GM23338 (cell line): ENCODE results near the gene ADRA2A. TPM values are rescaled to one million over a fixed set of nuclear protein-coding genes. Genes with fewer than 3 reads are reported as not detected.

Source experiments
- ATAC-seq: fragments of 200-7000 bp; cut with Tn5 transposase; 3 replicates; pipeline ENCODE4 v1.9.1; 2020
- DNase-seq: peaks from one replicate; pipeline ENCODE4 v3.0.0-alpha.2; 2015; ENCODE audit warnings: low spot score
- H2AFZ ChIP-seq: fragments of 200-600 bp; sonication (generic); 2 replicates; pipeline ENCODE4 v1.8.0; 2016; ENCODE audit warnings: antibody characterized with exemption, mild to moderate bottlenecking, moderate library complexity
- H3F3A ChIP-seq: fragments of 200-600 bp; sonication (generic); replicated peaks from 2 replicates; pipeline ENCODE4 v1.8.0; 2017; ENCODE audit warnings: antibody characterized with exemption, mixed run types, low read depth
- H3K27ac ChIP-seq: fragments of 200-600 bp; sonication (generic); 2 replicates; pipeline ENCODE4 v1.6.1; 2016; ENCODE audit warnings: low read depth
- H3K27me3 ChIP-seq: fragments of 200-600 bp; sonication (generic); 2 replicates; pipeline ENCODE4 v1.8.0; 2016; ENCODE audit warnings: mild to moderate bottlenecking, mixed run types, moderate library complexity; ENCODE audit not compliant: insufficient read depth
- H3K36me3 ChIP-seq: fragments of 200-600 bp; sonication (generic); 2 replicates; pipeline ENCODE4 v1.8.0; 2016; ENCODE audit warnings: mild to moderate bottlenecking; ENCODE audit not compliant: insufficient read depth
- H3K4me1 ChIP-seq: fragments of 200-600 bp; sonication (generic); 2 replicates; pipeline ENCODE4 v1.8.0; 2016; ENCODE audit warnings: mild to moderate bottlenecking, moderate library complexity; ENCODE audit not compliant: insufficient read depth
- H3K4me2 ChIP-seq: fragments of 200-600 bp; sonication (generic); 2 replicates; pipeline ENCODE4 v1.7.1; 2017; ENCODE audit warnings: mixed run types
- H3K4me3 ChIP-seq: fragments of 200-600 bp; sonication (generic); 2 replicates; pipeline ENCODE4 v1.6.1; 2016; ENCODE audit warnings: mixed run types
- H3K79me2 ChIP-seq: fragments of 200-600 bp; sonication (generic); replicated peaks from 2 replicates; pipeline ENCODE4 v1.8.0; 2017; ENCODE audit warnings: mild to moderate bottlenecking; ENCODE audit not compliant: insufficient read depth
- H3K9me2 ChIP-seq: fragments of 200-600 bp; sonication (generic); 2 replicates; pipeline ENCODE4 v1.8.0; 2017; ENCODE audit not compliant: insufficient read depth
- H4K20me1 ChIP-seq: fragments of 200-600 bp; sonication (generic); replicated peaks from 2 replicates; pipeline ENCODE4 v1.8.0; 2017; ENCODE audit warnings: mild to moderate bottlenecking; ENCODE audit not compliant: insufficient read depth
- H3K27ac Mint-ChIP-seq: 2 replicates; pipeline ENCODE4 v1.8.0; 2020; ENCODE audit warnings: inconsistent platforms, mild to moderate bottlenecking, moderate library complexity, mixed read lengths
- H3K27me3 Mint-ChIP-seq: 3 replicates; pipeline ENCODE4 v1.8.0; 2022; ENCODE audit warnings: low read depth, mild to moderate bottlenecking, moderate library complexity, mixed read lengths, inconsistent platforms; ENCODE audit not compliant: insufficient read depth, poor library complexity
- H3K36me3 Mint-ChIP-seq: 3 replicates; pipeline ENCODE4 v1.8.0; 2021; ENCODE audit warnings: low read depth, mild to moderate bottlenecking, inconsistent platforms, moderate library complexity, mixed read lengths
- H3K4me1 Mint-ChIP-seq: 3 replicates; pipeline ENCODE4 v1.8.0; 2020; ENCODE audit warnings: mild to moderate bottlenecking, inconsistent platforms, mixed read lengths
- H3K4me3 Mint-ChIP-seq: 3 replicates; pipeline ENCODE4 v1.8.0; 2021; ENCODE audit warnings: moderate library complexity, mild to moderate bottlenecking, inconsistent platforms, mixed read lengths
- H3K9me3 Mint-ChIP-seq: 3 replicates; pipeline ENCODE4 v1.8.0; 2020; ENCODE audit warnings: moderate library complexity, mild to moderate bottlenecking, inconsistent platforms, mixed read lengths
- CREB1 ChIP-seq: fragments of 250-450 bp; sonication (Bioruptor Pico); IDR thresholded peaks from 2 replicates; pipeline ENCODE4 v1.5.0; 2020; ENCODE audit warnings: low read depth, mild to moderate bottlenecking, moderate library complexity
- ETS1 ChIP-seq: IDR thresholded peaks from 2 replicates; pipeline ENCODE4 v1.6.1; 2016; ENCODE audit warnings: antibody characterized with exemption
- EZH2 ChIP-seq: fragments of 200-600 bp; sonication (generic); IDR thresholded peaks from one replicate; pipeline ENCODE4 v1.8.0; 2017; ENCODE audit warnings: antibody characterized with exemption, mild to moderate bottlenecking, low read depth; ENCODE audit not compliant: unreplicated experiment
- JUNB ChIP-seq: IDR thresholded peaks from one replicate; pipeline ENCODE4 v1.6.1; 2016; ENCODE audit warnings: antibody characterized with exemption; ENCODE audit not compliant: unreplicated experiment
- NANOG ChIP-seq: IDR thresholded peaks from 2 replicates; pipeline ENCODE4 v1.6.1; 2016; ENCODE audit warnings: antibody characterized with exemption, borderline replicate concordance
- POLR2AphosphoS5 ChIP-seq: IDR thresholded peaks from 2 replicates; pipeline ENCODE4 v1.6.1; 2016; ENCODE audit warnings: antibody characterized with exemption, low read depth
- ZNF331 ChIP-seq: fragments of 250-450 bp; sonication (Bioruptor Pico); IDR thresholded peaks from 2 replicates; pipeline ENCODE4 v1.5.0; 2020; ENCODE audit warnings: low read depth, mild to moderate bottlenecking, moderate library complexity
- polyA plus RNA-seq: library from polyadenylated mRNA; unstranded; fragments of >200 nt; fragmentation: Nextera tagmentation; extraction: Ambion mirVana; gene quantifications from 2 replicates; pipeline ENCODE4 v1.2.1, GENCODE V29; 2016
- total RNA-seq: library from RNA; depleted of rRNA; stranded (reverse); fragments of >200 nt; shearing (Covaris generic); gene quantifications from 2 replicates; pipeline ENCODE4 v1.2.3, GENCODE V29; 2014
- TF ChIP-seq, protein P1 (sequence below): IDR thresholded peaks from one replicate; pipeline ENCODE4 v1.6.1; 2018; ENCODE audit warnings: antibody characterized with exemption; ENCODE audit not compliant: unreplicated experiment
- TF ChIP-seq, protein P2 (sequence below), 2 experiments: fragments of 200-600 bp in 1 of 2; sonication (generic) in 1 of 2; conservative IDR thresholded peaks; 2 replicates each; pipeline versions ENCODE4 v1.5.1 to v1.6.1; 2016 to 2017; ENCODE audit warnings: antibody characterized with exemption in 2 of 2, low read depth in 2 of 2, mild to moderate bottlenecking in 2 of 2, moderate library complexity in 1 of 2

ADRA2A gene
- total and polyA plus RNA-seq, 2 experiments from 2014 or later: 0.60 to 2.5 TPM

- TF ChIP-seq JUNB (no peak), NANOG (no peak)
- TF ChIP-seq, protein P1, sequence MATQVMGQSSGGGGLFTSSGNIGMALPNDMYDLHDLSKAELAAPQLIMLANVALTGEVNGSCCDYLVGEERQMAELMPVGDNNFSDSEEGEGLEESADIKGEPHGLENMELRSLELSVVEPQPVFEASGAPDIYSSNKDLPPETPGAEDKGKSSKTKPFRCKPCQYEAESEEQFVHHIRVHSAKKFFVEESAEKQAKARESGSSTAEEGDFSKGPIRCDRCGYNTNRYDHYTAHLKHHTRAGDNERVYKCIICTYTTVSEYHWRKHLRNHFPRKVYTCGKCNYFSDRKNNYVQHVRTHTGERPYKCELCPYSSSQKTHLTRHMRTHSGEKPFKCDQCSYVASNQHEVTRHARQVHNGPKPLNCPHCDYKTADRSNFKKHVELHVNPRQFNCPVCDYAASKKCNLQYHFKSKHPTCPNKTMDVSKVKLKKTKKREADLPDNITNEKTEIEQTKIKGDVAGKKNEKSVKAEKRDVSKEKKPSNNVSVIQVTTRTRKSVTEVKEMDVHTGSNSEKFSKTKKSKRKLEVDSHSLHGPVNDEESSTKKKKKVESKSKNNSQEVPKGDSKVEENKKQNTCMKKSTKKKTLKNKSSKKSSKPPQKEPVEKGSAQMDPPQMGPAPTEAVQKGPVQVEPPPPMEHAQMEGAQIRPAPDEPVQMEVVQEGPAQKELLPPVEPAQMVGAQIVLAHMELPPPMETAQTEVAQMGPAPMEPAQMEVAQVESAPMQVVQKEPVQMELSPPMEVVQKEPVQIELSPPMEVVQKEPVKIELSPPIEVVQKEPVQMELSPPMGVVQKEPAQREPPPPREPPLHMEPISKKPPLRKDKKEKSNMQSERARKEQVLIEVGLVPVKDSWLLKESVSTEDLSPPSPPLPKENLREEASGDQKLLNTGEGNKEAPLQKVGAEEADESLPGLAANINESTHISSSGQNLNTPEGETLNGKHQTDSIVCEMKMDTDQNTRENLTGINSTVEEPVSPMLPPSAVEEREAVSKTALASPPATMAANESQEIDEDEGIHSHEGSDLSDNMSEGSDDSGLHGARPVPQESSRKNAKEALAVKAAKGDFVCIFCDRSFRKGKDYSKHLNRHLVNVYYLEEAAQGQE: no peak
- TF ChIP-seq, protein P2, sequence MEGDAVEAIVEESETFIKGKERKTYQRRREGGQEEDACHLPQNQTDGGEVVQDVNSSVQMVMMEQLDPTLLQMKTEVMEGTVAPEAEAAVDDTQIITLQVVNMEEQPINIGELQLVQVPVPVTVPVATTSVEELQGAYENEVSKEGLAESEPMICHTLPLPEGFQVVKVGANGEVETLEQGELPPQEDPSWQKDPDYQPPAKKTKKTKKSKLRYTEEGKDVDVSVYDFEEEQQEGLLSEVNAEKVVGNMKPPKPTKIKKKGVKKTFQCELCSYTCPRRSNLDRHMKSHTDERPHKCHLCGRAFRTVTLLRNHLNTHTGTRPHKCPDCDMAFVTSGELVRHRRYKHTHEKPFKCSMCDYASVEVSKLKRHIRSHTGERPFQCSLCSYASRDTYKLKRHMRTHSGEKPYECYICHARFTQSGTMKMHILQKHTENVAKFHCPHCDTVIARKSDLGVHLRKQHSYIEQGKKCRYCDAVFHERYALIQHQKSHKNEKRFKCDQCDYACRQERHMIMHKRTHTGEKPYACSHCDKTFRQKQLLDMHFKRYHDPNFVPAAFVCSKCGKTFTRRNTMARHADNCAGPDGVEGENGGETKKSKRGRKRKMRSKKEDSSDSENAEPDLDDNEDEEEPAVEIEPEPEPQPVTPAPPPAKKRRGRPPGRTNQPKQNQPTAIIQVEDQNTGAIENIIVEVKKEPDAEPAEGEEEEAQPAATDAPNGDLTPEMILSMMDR (conservative IDR thresholded peaks at IDR 0.05; ENCODE audit: low read depth in 2 of 2): no peak
These were observed 19.8 kb upstream of the ADRA2A start (continued) for GRCh38 chr10:111057006-111057405.

- Mint-ChIP-seq H3K9me3 (no peaks in the 10 kb centered on the region), H3K4me3 (no peak overlapping the region), H3K36me3 (no peaks in the 10 kb centered on the region), H3K27me3 (no peaks in the 10 kb centered on the region), H3K27ac (no peak overlapping the region), H3K4me1 (no peaks in the 10 kb centered on the region)
- H3K4me2 ChIP-seq: no peak overlapping the region
- TF ChIP-seq JUNB: no peak
- TF ChIP-seq EZH2: no peak
- TF ChIP-seq CREB1: no peak
- TF ChIP-seq ETS1: no peak
- no peak for TF ChIP-seq ZNF331 (CRISPR knock-in tag)
- no peak for TF ChIP-seq POLR2AphosphoS5
- TF ChIP-seq, protein P2 (conservative IDR thresholded peaks at IDR 0.05; ENCODE audit: low read depth in 2 of 2): no peak
- H3K27me3 ChIP-seq: no peaks in the 10 kb centered on the region
- H3K36me3 ChIP-seq: no peaks in the 10 kb centered on the region
- H3K9me2 ChIP-seq: peaks cover 10% of the 10 kb centered on the region; the same call in 1 of the 2 replicates
- no peaks in the 10 kb centered on the region for H3K79me2 ChIP-seq
- no peak overlapping the region for H2AFZ ChIP-seq
- H3K27ac ChIP-seq: no peak overlapping the region
- no peaks in the 10 kb centered on the region for H4K20me1 ChIP-seq
- H3K4me1 ChIP-seq: no peaks in the 10 kb centered on the region
- no peaks in the 10 kb centered on the region for H3F3A ChIP-seq
- ATAC-seq (no peak), DNase-seq (no peak)
- no peak overlapping the region for H3K4me3 ChIP-seq
These were observed 13.4 kb upstream of the ADRA2A start for GRCh38 chr10:111063471-111063870.
